ENCODE results near the gene SRGN. TPM values are rescaled to one million over a fixed set of nuclear protein-coding genes. Genes with fewer than 3 reads are reported as not detected.
"Not testable (repeated sequence)": the region's sequence is repeated elsewhere in the genome, so short reads cannot be mapped to it uniquely, and the experiment has no call there.

Gene SRGN, protein sequence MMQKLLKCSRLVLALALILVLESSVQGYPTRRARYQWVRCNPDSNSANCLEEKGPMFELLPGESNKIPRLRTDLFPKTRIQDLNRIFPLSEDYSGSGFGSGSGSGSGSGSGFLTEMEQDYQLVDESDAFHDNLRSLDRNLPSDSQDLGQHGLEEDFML
- polyA plus RNA-seq: 100 to 1,000 TPM in 2 of 3 donors, 10 to 100 TPM in 1; 32.0 to 290 (median 181) TPM

DNA sequence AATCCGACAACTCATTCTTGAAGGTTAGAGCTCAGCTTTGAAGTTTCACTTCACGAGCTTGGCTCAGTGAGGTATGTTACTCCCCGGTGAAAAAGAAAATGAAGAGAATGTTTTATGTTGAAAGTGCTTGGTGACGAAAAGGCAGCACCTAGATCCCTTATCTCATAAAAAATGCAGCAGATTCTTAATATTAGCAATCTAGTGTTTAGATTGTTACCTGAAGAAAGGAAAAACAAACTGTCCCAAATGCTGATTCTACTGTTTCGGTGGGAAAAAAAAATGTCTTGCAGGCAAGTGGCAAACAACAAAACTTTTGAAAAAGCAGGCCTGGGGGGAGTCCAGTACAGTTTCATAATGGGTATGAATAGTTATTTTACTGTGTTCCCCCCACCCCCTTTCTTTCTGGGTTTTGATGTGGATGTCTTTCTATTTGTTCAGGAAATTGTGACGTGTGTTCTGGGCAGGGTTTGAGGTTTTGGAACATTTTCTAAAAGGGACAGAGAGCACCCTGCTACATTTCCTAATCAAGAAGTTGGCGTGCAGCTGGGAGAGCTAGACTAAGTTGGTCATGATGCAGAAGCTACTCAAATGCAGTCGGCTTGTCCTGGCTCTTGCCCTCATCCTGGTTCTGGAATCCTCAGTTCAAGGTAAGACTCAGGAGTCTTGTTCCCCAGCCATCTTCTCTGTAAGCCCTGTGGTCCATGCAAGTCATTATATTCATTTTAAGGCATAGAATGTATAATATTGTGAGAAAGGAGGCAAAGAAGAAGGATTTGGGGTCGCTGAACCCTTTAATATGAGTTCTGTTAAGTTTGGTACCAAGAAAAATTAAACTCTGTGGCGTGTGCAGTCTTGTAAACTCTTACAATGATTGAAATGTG lies at the start of gene SRGN:
Gene SRGN (plus strand): TSS at position 514 of the 881 bp plus-strand sequence. CDS start 55 bp downstream, at position 569.
- 22 to 50% (median 24%) methylated on average over 10 of the region's 10 CpGs for WGBS, 3 donors
- H3K27ac ChIP-seq (ENCODE audit: low read depth, low read length): peak within 1 kb of the TSS; percentile 82

DNA sequence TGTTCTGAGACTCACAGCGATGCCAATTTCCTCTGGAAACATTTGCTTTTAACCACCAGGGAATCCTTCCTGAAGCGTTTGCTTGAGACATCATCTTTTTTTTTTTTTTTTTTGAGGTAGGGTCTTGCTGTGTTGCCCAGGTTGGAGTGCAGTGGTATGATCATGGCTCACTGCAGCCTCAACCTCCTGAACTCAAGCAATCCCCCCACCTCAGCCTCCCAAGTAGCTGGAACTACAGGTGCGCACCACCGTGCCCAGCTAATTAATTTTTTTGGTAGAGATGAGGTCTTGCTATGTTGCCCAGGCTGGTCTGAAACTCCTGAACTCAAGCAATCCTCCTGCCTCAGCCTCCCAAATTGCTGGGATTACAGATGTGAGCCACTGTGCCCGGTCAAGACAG lies 47.0 kb upstream of the SRGN start:
- 69 to 73% (median 73%) methylated on average over 5 of the region's 5 CpGs for WGBS, 3 donors
- H3K27ac ChIP-seq (ENCODE audit: low read depth, low read length): not testable (repeated sequence)

DNA sequence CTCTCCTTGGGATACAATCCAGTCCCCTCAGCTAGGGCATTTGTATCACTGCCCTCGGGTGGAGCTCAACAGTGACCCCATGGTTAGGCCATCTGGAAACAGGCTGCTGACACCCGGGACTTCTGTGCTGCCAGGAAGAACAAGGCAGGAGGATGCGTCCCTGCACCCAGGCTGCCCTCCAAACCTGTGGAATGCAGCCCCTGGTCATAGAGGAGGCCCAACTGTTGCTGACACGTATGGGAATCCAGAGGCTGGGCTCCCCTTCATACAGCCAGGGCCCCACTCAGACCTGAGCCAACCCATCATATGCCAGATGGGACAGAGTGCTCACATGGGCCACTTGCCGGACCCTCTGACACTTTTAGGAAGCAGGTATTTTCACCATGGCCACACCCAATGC lies 45.5 kb upstream of the SRGN start:
- WGBS, 3 donors: 74 to 85% (median 81%) methylated on average over 5 of the region's 5 CpGs
- no peak overlapping the region for H3K27ac ChIP-seq (ENCODE audit: low read depth, low read length)

DNA sequence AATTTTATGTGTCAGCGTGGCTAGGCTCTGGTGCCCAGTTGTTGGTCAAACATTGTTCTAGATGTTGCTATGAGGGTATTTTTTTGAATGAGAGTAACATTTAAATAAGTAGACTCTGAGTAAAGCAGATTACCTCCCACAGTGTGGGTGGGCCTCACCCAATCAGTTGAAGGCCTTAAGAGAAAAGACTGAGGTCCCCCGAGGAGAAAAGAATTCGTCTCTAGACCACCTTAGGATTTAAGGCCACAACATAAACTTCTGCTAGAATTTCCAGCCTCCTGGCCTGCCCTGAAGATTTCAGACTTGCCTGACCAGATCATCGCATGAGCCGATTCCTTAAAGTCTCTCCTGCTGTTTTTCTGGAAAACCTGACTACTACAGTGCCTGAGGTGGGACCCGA lies 45.1 kb upstream of the SRGN start:
- WGBS, 3 donors: 86 to 96% (median 94%) methylated on average over 6 of the region's 6 CpGs

GRCh38 chr10:69043931-69044531 lies 43.9 kb upstream of the SRGN start:
- H3K27ac ChIP-seq (ENCODE audit: low read depth, low read length): peak overlapping the region; percentile 26
- WGBS, 3 donors: 55 to 68% (median 63%) methylated on average over 10 of the region's 10 CpGs

More for the DNA sequence above, 45.1 kb upstream of the SRGN start:
- no peak overlapping the region for H3K27ac ChIP-seq (ENCODE audit: low read depth, low read length)

GRCh38 chr10:69044546-69044945 lies 43.4 kb upstream of the SRGN start:
- WGBS, 3 donors: 40 to 83% (median 62%) methylated on average over 1 of the region's 1 CpG
- H3K27ac ChIP-seq (ENCODE audit: low read depth, low read length): no peak overlapping the region

- 47 to 83% (median 60%) methylated on average over 6 of the region's 6 CpGs for WGBS, 3 donors
- peak overlapping the region; percentile 91 for H3K27ac ChIP-seq (ENCODE audit: low read depth, low read length)
Measured at GRCh38 chr10:69045441-69046300, 42.2 kb upstream of the SRGN start.

DNA sequence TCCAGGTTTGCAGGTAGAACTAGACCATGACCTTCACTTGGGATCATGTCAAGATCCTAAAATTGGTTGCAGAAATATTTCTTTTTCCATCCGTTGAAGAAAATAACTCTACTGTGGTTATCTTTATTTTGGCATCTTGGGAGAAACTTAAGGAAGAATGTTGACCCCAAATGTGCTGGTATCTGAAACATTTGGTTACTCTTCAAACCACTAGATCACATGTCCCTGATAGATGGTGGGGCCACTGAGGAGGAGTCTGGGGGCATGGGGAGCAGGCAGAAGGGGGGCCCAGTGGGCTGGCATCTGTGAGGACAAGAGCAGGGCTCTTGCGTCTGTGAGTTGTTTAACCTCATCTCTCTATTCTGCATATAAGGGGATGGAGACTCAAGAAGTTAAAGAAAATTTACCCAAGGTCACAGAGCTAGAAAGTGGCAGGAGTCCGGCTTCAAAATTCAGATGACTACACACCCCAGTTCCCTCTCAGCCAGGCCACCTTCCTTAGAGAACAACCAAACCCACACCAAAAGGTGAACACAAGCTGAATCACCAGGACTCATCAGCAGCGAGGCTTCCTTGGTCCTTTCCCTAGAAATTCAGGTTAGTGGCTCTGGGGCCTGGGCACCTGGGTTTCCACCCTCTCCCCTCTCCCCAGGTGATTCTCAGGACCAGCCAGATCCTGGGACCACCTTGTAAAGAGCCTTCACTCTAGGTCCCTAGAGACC lies 40.6 kb upstream of the SRGN start:
- no peak overlapping the region for H3K27ac ChIP-seq (ENCODE audit: low read depth, low read length)
- 75 to 78% (median 76%) methylated on average over 4 of the region's 4 CpGs for WGBS, 3 donors

DNA sequence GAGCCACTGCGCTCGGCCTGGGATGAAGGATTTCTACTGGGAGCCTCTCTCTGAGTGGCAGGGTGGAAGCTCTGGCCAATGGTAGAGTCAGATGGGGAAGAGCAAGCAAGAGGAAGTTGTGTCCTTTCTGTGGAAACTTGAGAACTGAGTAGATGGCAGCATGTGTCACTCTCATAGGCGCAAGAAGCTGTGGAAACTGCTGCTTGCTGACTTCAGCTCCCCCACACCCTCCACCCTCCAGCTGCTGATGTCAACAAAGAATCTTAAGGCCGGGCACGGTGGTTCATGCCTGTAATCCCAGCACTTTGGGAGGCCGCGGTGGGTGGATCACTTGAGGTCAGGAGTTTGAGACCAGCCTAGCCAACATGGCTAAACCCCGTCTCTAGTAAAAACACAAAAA lies 39.8 kb upstream of the SRGN start:
- WGBS, 3 donors: 46 to 62% (median 53%) methylated on average over 8 of the region's 8 CpGs

DNA sequence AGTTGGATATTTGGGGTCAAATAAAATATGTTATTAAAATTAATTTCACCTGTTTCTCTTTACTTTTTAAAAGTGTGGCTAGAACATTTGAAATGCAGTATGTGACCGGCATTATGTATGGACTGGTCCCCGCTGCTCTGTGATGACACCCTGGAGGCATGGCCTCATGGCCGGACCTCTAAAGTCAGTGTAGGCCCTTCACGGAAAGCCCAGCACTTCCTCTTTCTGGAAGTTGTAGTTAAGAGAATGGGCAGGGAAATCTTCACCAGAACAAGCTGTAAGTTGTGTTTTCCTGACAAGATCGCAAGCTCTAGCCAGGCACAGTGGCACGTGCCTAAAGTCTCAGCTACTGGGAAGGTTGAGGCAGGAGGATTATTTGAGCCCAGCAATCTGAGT lies 38.3 kb upstream of the SRGN start:
- 47 to 73% (median 60%) methylated on average over 6 of the region's 6 CpGs for WGBS, 3 donors
- no peak overlapping the region for H3K27ac ChIP-seq (ENCODE audit: low read depth, low read length)

More for the DNA sequence above, 39.8 kb upstream of the SRGN start:
- peak overlapping the region; percentile 23 for H3K27ac ChIP-seq (ENCODE audit: low read depth, low read length)

- H3K27ac ChIP-seq (ENCODE audit: low read depth, low read length): no peak overlapping the region
Measured at GRCh38 chr10:69051303-69051702, 36.6 kb upstream of the SRGN start.

GRCh38 chr10:69051710-69052487 lies 36.0 kb upstream of the SRGN start:
- WGBS, 3 donors: 70 to 83% (median 82%) methylated on average over 10 of the region's 10 CpGs
- H3K27ac ChIP-seq (ENCODE audit: low read depth, low read length): no peak overlapping the region

More at GRCh38 chr10:69051303-69051702, 36.6 kb upstream of the SRGN start:
- 44 to 76% (median 51%) methylated on average over 3 of the region's 3 CpGs for WGBS, 3 donors

DNA sequence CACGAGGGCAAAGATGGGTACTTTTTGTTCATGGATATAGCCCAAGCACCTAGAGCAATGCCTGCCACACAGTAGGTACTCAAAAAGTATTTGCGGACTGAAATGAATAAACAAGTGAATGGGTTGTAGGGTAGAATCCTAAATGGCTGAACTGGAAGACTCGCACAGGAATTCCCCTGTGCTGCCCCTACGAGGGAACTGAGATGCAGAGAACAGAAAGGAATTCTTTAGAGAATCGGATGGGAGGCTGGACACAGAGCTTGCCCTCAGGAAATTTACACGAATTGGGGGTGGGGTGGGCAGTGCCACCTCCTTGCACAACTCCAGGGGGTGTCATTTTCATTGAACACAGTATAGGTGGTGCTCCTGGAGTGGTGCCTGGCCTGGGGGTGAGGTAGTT lies 35.2 kb upstream of the SRGN start:
- 72 to 83% (median 81%) methylated on average over 6 of the region's 6 CpGs for WGBS, 3 donors
- H3K27ac ChIP-seq (ENCODE audit: low read depth, low read length): no peak overlapping the region

DNA sequence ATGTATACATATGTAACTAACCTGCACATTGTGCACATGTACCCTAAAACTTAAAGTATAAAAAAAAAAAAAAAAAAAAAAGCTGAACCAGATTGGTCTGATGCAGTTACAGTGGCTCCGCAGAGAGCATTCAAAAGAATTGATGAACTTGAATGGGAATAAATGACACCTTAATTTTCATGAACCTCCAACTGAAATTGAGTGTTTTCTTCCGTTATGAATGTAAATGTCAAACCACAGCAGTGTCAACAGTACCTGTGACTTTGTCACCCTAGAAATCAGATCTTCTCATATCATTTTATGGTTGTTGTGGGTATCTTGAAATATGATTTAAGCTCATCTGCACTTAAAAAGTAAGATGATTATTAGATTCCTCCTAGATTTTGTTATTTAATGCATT lies 32.7 kb upstream of the SRGN start:
- H3K27ac ChIP-seq (ENCODE audit: low read depth, low read length): no peak overlapping the region
- 83 to 96% (median 83%) methylated on average over 2 of the region's 2 CpGs for WGBS, 3 donors

DNA sequence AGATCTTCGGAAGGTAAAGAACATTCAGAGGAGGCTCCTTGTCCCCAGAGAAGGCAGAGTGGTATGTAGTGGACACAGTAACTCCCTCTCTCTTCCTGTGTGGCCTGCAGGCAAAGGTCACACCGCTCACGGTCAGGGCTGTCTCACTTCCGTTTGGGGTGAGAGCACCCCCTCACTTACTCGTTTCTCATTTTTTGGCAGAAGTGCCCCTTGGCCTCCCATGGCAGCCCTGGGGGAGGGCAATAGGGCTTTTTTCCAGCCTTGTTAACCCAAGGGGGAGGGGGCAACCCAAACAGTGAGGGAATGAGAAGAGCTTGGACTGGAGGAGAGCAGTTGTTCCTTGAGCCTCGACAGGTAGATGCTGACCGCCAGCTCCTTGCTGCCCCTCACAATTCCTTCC lies 31.8 kb upstream of the SRGN start:
- WGBS, 3 donors: 38 to 57% (median 44%) methylated on average over 7 of the region's 7 CpGs
- H3K27ac ChIP-seq (ENCODE audit: low read depth, low read length): no peak overlapping the region

DNA sequence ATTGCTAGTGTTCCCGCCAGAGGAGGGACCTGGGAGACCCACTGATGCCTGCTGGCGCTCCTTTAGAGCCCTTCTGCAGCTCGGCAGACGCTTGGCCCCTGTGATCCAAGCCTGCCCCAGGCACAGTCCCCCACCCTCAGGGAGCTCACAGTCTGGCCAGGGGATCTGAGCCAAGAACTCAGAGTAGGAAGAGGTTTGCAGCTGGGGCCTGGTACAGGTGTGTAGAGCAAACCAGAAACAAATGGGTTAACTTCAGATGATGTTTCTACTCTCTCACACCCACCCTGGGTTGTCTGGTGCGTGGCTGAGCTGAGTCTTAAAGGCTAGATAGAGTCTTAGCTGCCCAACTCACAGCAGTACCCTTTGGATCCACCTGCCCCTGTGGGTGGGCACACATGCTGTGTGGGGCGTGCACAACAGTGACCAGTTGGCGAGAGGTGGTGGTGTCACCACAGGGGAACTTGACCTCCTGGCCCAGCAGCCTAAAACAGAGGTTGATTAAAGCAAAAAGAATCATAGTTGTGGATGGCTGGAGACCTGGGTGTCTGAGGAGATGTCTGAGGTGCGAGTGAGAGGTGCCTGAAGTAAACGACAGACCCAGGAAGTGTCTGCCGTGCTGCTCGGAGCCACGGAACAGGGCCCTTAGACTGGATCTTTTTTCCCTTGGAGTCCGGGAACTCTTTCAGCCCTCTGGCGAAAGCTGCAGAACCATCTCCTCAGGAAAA lies 31.2 kb upstream of the SRGN start:
- no peak overlapping the region for H3K27ac ChIP-seq (ENCODE audit: low read depth, low read length)
- WGBS, 3 donors: 67 to 79% (median 70%) methylated on average over 14 of the region's 14 CpGs
